GM15510 (cell line): ENCODE results near the gene FAM228A.

ENCODE experiments used
- POLR2A ChIP-seq: IDR thresholded peaks from 3 replicates; pipeline ENCODE4 v1.6.1; 2011; ENCODE audit warnings: borderline replicate concordance; ENCODE audit not compliant: insufficient read length; ENCODE audit errors: extremely low read depth

Gene FAM228A

DNA sequence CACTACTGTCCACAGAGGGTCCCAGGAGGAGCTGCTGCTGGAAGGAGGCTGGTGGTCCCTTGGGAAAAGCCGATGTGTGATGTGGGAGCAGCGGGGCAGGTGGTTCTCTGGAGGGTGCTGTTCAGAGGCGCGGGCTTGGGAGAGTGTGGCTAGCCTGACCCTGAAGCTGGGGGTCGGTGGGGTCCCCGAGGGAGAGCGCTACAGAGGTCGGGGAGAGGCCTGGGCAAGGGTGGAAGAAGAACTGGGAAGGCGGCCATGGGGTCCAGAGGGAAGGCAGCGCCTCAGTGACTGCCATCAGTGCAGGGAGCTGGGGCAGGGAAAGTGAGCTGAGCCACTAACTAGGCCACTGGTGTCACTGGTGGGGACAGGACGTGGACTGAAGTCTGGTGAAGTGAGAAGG, 32.5 kb downstream of the FAM228A start:
- no peak for TF ChIP-seq POLR2A

DNA sequence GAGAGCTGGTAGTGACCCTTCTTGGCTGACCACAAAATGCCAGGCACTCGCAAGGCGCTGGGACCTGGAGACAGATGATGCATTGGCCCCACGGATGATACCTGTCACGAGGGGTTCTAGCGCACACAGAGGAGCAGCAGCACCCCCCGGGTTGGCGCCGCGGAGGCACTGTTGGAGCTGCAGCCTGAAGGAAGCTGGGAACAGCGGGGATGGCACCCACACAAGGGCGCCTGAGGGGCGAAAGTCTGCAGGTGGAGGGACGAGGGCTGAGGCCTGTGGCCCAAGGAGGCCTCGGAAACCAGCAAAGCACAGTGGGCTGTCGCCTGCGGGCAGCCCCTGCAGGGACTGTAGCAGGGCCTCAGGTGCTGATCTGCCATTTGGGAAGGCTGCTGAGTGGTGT, 33.6 kb downstream of the FAM228A start:
- TF ChIP-seq POLR2A = no peak

DNA sequence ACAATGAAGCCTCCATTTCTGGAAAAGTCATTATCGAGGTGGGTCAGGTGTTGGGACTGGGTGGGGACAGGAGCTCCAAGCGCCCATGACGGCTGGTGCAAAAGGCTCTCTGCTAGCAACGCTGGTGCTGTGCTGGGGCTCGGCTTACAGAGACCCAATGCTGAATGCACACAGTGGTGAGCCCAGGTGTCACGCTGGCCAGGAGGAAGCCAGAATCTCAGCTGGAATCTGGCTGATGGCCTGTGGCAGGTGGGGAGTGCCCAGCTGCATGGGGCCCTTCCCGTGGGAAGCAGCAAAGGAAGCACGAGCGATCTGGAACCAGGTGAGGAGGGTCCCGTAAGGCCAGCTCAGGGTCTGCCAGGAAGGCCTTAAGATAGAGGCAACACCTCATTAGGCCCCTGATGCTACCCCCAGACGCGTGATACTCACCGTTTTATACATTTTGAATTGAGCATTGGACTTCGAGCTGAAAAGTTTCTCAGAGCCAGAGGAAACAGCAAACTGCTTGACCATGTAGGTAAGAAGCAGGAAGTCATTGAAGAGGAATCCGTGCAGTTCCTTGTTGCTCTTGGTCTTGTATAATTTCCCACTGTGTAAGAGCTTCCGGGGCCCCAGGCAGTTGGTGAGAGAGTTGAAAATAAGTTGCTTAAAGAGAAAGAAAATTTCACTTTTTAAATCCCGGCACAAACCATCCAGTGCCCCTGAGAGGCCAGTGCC, 34.7 kb downstream of the FAM228A start:
- TF ChIP-seq POLR2A = no peak

DNA sequence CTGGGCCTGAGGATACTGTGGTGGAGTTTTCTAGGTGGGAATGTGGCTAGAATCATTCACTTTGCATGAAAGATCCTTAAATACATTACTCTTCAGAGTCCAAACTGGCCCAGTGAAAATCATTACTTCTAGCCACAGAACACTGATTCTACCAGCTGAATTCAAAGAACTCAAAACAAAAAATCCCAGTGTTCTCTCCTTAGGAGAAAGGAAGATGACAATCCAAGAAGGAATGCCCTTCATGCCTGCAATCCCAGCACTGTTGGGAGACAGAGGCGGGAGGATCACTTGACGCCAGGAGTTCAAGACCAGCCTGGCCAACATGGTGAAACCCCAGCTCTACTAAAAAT, 35.2 kb downstream of the FAM228A start:
- no peak for TF ChIP-seq POLR2A

DNA sequence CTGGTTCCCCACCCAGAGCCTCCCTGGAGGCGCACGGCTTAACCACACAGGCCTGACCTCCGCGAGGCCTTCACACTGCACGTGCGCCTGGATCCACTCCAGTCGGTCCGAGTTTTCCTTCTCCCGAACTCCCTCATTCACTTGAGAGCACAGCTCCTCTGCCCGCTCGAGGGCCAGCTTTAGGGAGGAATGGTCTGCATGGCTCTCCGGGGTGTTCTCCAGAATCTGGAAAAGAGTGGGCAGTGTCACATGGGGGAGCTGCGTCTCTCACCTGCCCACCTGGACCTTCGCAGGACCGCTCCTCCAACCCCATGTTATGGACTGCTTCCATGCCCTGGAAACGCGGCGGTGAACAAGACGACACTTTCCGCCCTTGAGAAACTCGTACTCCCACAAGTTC, 35.9 kb downstream of the FAM228A start:
- TF ChIP-seq POLR2A = no peak

DNA sequence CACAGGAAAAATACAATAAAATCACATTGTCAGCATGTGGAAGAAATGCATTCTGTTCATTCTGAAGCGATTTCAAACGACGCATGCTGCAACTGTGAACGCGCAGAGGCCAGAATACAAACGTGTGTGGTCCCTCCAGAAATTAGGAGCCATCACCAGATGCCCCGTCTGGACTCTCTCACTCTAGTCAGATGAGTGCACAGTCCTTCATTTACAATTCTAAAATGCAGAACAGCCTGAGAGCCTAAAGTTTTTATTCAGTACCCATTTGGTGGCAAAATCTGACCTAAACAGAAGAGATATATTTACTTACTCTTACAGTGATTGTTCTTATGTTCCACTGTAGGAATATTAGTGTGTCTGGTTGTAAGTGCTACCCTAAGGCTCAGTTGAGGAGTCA, 36.6 kb downstream of the FAM228A start:
- no peak for TF ChIP-seq POLR2A

DNA sequence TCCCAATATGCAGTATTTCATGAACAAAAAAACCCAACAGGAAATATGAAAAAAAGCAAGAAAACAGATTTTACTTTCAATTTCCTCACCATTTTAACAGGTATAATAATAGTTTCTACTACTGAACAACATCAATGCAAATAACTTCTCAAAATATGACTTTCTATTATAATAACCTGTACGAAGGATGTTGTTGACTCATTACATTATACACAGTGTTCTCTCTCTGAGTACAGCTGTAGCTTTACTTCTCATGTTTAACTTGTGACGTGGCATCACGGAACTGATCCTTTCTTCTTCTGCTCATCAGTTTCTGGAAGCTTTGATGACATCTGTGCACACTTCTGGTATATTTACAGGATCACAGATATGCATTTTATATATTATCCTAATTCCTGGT, 40.0 kb downstream of the FAM228A start:
- TF ChIP-seq POLR2A = no peak

DNA sequence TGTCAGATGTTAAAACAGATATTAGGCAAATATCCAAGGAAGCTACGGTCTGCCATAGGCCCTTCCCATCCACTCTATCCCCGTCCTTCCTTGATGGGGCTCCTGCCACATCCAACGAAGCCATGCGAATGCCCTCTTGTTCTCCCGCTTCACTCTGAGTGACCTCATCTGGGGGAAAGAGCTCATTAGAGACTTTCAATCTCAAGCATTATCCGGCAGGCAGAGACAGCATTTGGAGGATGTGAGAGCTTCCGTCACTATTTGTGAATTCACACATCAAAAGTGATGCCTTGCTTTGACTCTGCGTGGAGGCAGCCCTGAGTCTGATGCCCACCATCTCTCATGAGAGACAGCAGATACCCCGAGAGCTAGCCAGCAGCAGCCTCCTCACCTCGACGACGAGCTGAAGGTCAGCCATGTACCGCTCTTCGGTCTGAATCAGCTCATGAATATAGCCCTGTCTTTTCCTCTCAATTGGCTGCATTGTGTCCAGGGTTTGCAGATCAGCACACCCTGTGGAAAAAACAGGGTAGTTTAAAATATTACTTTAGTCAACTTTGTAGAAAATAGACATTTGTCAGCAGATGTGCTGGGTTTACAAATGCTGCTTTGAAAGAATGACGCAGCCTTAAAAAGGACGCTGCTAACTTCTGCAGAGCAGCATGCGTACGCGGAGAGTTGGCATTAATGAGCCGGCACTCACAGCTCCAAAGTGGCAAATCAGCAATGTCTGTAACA, 45.9 kb downstream of the FAM228A start:
- no peak for TF ChIP-seq POLR2A

DNA sequence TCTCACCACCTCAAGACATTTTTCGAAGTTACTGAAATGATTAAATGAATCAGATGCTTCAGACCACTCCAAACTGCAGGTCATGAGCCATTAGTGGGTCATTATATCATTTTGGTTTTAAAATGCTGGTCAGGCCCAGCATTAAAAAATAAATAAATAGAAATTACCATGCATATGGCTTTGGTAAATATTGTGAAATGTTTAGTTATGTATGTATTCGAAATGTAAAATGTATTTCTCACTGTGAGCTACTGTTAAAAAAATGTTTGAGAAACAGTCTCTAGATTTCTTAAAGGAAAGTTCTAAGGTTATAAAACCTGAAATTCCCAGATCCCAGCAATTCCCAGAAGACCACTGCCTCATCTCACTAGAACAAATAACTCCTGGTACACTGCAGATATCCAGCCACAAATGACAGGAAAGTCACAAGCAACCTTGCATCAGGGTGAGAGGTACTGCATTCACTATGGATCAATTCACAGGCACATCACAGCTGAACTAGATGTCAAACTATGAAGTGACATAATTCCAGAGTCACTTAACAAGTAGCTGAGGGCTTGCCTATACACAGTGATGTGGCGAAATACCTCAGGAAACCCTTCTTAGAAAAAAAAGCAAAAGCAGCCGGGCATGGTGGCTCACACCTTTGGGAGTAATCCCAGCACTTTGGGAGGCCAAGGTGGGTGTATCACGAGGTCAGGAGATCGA, 46.6 kb downstream of the FAM228A start:
- no peak for TF ChIP-seq POLR2A

DNA sequence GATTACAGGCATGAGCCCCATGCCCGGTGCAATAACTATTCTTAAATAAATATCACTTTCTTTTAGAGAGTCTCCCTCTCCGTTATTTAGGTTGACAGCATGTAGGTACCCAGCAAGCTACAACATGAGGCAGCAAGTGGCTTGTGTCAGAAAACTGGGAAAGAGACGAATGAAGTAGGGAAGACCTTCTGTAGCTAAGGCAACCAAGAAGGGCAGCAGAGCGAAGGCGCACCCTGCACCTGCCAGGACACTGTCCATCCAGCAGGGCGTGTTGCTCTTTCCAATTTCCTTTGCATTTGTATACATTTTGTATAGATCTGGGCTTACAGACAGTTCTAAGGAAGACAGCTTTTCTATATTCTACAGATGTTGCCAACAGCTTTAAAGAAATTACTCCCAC, 48.1 kb downstream of the FAM228A start:
- TF ChIP-seq POLR2A = no peak

DNA sequence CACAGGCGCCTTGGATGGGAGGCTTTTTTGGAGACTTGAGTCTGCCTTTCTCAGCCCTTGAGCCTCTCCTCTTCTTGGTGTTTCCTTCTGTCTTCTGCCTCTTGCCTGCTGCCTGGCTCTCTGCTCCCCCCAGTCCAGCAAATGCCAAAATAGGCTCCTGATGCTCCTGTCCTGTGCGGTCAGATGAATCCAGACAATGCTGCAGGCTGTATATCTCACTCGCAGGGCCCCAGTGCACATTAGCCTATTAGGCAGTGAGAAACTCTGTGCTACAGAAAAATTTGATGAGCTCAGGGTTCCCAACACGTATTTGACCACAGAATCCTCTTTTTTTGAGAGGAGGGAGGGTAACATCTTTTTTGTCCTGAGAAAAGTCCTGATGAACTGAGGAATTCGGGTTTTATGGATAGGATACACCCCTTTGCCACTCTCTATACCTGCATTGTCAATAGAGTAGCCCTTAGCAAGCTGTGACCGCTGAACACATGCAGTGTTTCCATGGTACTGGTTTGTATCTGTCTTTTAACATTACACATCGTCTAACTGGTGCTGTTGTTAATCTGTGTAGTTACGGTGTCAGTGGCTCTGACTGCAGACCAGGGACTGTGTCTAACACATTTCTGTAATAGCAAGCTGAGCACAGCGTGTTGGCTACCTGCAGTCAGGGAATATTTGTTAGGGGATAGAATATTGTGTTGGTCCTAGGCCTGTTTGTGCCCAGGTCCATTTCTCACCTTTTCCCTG, 50.8 kb downstream of the FAM228A start:
- no peak for TF ChIP-seq POLR2A

DNA sequence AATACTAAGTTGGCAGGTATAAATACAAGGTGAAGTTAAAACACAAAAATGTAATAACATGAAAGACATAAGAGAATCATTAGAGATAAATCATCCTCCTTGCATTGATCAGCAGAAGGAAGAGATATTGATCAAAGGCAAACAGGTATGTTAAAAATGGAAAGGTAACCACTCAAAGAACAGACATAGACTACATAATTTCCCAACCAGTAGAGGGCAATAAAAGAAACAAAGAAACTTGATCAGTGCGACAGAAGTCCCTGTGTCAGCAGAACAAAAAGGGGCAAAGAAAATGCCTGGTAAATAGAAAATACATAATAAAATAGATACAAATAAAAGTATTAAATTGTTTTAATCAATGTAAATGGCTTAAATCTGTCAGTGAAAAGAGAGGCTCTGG, 53.6 kb downstream of the FAM228A start:
- no peak for TF ChIP-seq POLR2A

DNA sequence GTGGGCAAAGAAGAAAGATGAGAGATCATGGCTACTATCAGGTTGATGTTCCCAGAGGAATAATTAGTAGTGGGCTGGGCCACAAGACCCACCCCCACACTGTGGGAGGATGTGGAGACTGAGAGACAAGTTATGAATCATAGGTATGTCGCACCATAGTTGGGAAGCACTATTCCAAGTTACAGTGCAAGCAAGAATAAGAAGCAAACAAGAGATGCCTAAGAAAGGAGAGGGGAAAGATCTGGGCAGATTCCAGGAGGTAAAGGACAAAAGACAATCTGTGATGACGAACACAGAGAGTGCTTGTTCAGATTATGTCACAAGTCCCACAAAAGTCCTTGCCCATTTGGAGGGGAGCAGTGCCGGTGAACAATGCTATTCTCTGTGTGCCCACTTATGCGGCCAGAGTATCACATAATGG, 56.6 kb downstream of the FAM228A start:
- no peak for TF ChIP-seq POLR2A

DNA sequence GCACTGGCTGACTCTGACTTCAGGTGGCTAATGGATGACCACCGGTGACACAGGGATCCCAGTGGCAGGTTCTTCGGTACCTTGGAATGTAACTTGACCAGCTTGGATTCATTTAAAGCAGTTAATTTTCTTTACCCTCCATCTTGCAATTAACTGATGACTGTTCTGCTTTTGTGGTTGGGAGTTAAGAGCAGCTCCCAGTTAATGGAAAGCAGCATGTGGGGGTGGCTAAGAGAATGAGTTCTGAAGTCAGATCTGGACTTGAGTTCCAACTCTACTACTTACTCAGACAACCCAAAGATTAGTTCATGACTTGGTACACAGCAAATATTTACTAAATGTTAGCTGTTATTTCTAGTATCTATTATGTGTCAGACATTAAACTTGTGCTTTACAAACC, 58.5 kb downstream of the FAM228A start:
- no peak for TF ChIP-seq POLR2A

DNA sequence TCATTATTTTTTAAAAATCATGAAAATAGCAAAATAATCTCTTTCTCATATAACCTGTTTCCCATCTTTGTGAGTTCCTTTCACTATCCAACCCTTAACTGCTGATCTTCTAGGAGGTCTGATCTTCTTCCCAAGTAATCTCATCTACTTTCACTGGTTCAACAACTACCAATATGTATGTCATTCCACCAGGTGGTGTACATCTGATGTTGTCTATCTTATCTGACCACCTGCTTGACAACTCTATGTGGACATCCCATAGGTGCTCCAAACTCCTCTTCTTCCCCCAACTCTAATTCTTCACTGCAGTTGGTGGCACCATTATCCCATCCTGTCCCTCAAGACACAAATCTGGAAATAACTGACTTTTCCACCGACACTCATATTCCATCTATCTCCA, 62.5 kb downstream of the FAM228A start:
- no peak for TF ChIP-seq POLR2A
